HAP-1 (cell line): ENCODE data around the gene TXNRD2.

Source experiments
- DNase-seq, 2 experiments: peaks; one replicate each; pipeline ENCODE4 v3.0.0-alpha.2; 2016 to 2020; ENCODE audit warnings: low spot score in 2 of 2
- H3K27me3 ChIP-seq: fragments of 250-450 bp; sonication (Bioruptor Pico); 2 replicates; pipeline ENCODE4 v1.5.1; 2020; ENCODE audit warnings: low read depth, mild to moderate bottlenecking, moderate library complexity
- H3K36me3 ChIP-seq: fragments of 250-450 bp; sonication (Bioruptor Pico); replicated peaks from 2 replicates; pipeline ENCODE4 v1.5.1; 2020; ENCODE audit warnings: mild to moderate bottlenecking
- H3K4me1 ChIP-seq: fragments of 250-450 bp; sonication (Bioruptor Pico); 2 replicates; pipeline ENCODE4 v1.5.1; 2020; ENCODE audit warnings: mild to moderate bottlenecking
- H3K4me3 ChIP-seq: fragments of 250-450 bp; sonication (Bioruptor Pico); 2 replicates; pipeline ENCODE4 v1.5.1; 2020; ENCODE audit warnings: mild to moderate bottlenecking, moderate library complexity
- H3K9me3 ChIP-seq: fragments of 250-450 bp; sonication (Bioruptor Pico); 2 replicates; pipeline ENCODE4 v1.5.1; 2020; ENCODE audit warnings: mild to moderate bottlenecking, moderate library complexity
- in situ Hi-C: fragments of 300-500 bp; cut with MboI; formaldehyde crosslinking; loops from 3 replicates; pipeline ENCODE4 v1.14.3; 2020; ENCODE audit warnings: low sequenced_read_pairs, inconsistent platforms, mixed read lengths

TXNRD2 gene

DNA sequence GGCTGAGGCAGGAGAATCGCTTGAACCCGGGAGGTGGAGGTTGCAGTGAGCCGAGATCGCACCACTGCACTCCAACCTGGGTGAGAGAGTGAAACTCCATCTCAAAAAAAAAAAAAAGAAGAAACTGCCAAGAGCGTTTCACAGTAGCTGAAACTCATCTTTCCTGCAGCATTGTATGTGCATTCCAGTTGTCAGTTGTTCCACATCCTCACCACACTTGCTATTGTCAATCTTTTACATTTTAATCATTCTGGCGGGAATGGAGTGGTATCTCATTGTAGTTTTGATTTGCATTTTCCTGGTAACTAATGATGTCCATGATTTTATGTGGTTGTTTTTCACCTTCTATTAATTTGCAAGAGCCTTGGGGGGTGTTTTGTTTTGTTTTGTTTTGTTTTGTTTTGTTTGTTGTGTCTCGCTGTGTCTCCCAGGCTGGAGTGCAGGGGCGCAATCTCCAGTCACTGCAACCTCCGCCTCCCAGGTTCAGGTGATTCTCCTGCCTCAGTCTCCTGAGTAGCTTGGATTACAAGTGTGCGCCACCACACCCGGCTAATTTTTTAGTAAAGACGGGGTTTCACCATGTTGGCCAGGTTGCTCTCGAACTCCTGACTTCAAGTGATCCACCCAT, 78.9 kb downstream of the TXNRD2 start:
- H3K27me3 ChIP-seq: no peaks in the 10 kb centered on the region
- in situ Hi-C loops: loop anchor here (25.0 kb wide), 1 partner anchor 425 kb away; the partner anchor contains the start of genes C22orf39, HIRA and MRPL40
- no peak for DNase-seq
- H3K9me3 ChIP-seq: no peaks in the 10 kb centered on the region
- H3K36me3 ChIP-seq: peaks cover 2% of the 10 kb centered on the region; the same call in 1 of the 2 replicates
- H3K4me3 ChIP-seq: no peak overlapping the region
- H3K4me1 ChIP-seq: peaks cover 2% of the 10 kb centered on the region; the same call in 1 of the 2 replicates

DNA sequence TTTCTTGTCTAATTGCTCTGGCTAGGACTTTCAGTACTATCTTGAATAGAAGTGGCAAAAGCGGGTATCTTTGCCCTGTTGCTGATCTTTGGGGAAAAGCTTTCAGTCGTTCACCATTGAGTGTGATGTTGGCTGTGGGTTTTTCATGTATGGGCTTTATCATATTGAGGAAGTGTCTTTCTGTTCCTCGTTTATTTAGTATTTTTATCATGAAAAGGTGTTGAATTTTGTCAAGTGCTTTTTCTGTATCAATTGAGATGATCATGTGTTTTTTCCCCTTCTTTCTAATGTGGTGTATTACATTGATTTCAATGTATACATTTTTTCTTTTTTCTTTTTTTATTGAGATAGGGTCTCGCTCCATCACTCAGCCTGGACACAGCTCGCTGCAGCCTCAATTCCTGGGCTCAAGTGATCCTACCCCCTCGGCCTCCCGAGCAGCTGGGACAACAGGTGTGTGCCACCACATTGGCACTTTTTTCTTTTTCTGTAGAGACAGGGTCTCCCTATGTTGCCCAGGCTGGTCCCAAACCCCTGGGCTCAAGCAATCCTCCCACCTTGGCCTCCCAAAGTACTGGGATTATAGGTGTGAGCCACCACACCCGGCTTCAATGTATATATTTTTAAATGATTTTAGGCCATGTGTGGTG, 81.6 kb downstream of the TXNRD2 start:
- Histone ChIP-seq H3K9me3 (no peaks in the 10 kb centered on the region), H3K4me1 (peaks cover 8% of the 10 kb centered on the region), H3K4me3 (no peak overlapping the region), H3K36me3 (peaks cover 5% of the 10 kb centered on the region; the same call in 1 of the 2 replicates), H3K27me3 (no peaks in the 10 kb centered on the region)
- in situ Hi-C loops: loop anchor here (25.0 kb wide), 1 partner anchor 423 kb away; the partner anchor contains the start of genes C22orf39, HIRA and MRPL40
- DNase-seq: no peak

DNA sequence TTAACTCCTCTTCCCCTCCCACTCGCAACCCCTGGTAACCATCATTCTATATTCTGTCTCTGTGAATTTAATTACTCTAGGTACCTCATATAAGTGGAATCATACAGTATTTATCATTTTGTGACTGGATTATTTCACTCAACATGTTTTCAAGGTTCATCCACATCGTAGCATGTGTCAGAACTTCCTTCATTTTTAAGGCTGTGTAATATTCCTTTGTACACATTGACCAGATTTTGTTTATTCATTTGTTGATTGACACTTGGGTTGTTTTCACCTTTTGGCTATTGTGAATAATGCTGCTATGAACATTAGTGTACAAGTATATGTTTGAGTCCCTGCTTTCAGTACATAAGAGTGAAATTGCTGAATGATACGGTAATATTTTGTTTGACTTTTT, 84.2 kb downstream of the TXNRD2 start:
- no peak for DNase-seq
- Histone ChIP-seq H3K9me3 (no peaks in the 10 kb centered on the region), H3K27me3 (no peaks in the 10 kb centered on the region), H3K4me1 (peaks cover 12% of the 10 kb centered on the region), H3K4me3 (no peak overlapping the region), H3K36me3 (peaks cover 9% of the 10 kb centered on the region)
- in situ Hi-C loops: loop anchor here (25.0 kb wide), 1 partner anchor 420 kb away; the partner anchor contains the start of genes C22orf39, HIRA and MRPL40

DNA sequence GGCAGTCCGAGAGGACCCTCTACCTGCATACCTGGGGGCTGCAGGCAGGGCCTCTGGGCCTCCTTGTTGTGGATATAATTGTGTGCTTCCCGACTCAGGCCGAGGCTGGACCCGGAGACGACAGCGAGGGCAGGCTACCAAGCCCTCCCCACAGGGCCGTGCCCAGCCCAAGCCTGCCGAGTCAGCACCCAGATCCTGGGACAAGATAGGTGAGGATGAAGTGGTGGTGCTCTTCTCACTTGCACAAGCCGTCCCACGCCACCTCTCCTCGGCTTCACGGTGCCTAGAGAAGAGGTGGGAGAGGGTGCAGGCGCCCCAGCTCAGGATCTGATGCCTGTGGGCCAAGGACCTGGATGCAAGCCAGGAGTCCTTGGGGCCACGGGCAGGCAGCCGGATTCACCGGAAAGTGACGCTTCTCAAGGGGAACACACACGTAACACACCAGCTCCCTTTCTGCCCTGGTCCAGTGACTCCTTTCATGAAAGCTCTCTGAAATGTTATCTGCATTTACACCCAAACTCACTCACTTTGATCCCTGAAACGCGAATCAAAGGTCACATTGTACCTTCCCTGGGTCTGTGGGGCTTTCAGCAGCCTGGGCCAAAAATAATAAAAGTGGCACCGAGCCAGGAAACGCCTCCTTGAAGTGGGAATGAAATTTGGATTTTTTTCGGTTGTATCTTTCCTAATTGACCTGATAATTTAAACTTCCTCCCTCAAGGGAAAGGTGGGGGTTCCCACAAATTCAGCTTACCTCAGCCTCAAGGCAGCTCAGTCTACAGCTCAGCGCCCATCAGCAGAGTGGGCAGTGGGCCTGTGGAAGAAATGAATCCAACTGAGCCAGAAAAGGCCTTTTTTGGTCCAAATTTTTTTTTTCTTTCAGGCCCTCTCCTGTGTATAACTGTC, 85.9 kb downstream of the TXNRD2 start:
- Histone ChIP-seq H3K4me1 (peaks cover 12% of the 10 kb centered on the region), H3K36me3 (peaks cover 25% of the 10 kb centered on the region), H3K27me3 (no peaks in the 10 kb centered on the region), H3K9me3 (no peaks in the 10 kb centered on the region), H3K4me3 (peak overlapping the region; percentile 83)
- peak; percentile 49 to 74 for DNase-seq
- in situ Hi-C loops: loop anchor here (25.0 kb wide), 1 partner anchor 418 kb away; the partner anchor contains the start of genes C22orf39, HIRA and MRPL40

GRCh38 chr22:19854778-19855503, 86.7 kb downstream of the TXNRD2 start, which contains the start of the genes GNB1L and RTL10:
Gene GNB1L (minus strand): TSS chr22:19854874. CDS start chr22:19821355, 33,519 bp downstream.
Gene RTL10 (minus strand): TSS chr22:19854874. CDS start chr22:19852261, 2,613 bp downstream.
- no peaks in the 10 kb centered on the region for H3K27me3 ChIP-seq
- H3K4me3 ChIP-seq: peak within 1 kb of the TSS; percentile 83
- peaks cover 29% of the 10 kb centered on the region for H3K36me3 ChIP-seq
- DNase-seq: peak; percentile 95 to 97
- H3K4me1 ChIP-seq: peaks cover 12% of the 10 kb centered on the region
- no peaks in the 10 kb centered on the region for H3K9me3 ChIP-seq
- in situ Hi-C loops: loop anchor here (25.0 kb wide), 1 partner anchor 418 kb away; the partner anchor contains the start of genes C22orf39, HIRA and MRPL40

GRCh38 chr22:19853879-19854777, 87.5 kb downstream of the TXNRD2 start:
- DNase-seq: peak in 1 of 2 experiments; percentile 47
- Histone ChIP-seq H3K4me1 (peaks cover 12% of the 10 kb centered on the region), H3K27me3 (no peaks in the 10 kb centered on the region), H3K36me3 (peaks cover 34% of the 10 kb centered on the region), H3K9me3 (no peaks in the 10 kb centered on the region), H3K4me3 (peak overlapping the region; percentile 83)
- in situ Hi-C loops: loop anchor here (25.0 kb wide), 1 partner anchor 417 kb away; the partner anchor contains the start of genes C22orf39, HIRA and MRPL40

- Histone ChIP-seq H3K9me3 (no peaks in the 10 kb centered on the region), H3K36me3 (peaks cover 34% of the 10 kb centered on the region), H3K27me3 (no peaks in the 10 kb centered on the region), H3K4me3 (peak overlapping the region; percentile 83), H3K4me1 (peaks cover 12% of the 10 kb centered on the region)
- in situ Hi-C loops: loop anchor here (25.0 kb wide), 1 partner anchor 416 kb away; the partner anchor contains the start of genes C22orf39, HIRA and MRPL40
- DNase-seq: no peak
Observed at GRCh38 chr22:19853058-19853878, 88.3 kb downstream of the TXNRD2 start.

DNA sequence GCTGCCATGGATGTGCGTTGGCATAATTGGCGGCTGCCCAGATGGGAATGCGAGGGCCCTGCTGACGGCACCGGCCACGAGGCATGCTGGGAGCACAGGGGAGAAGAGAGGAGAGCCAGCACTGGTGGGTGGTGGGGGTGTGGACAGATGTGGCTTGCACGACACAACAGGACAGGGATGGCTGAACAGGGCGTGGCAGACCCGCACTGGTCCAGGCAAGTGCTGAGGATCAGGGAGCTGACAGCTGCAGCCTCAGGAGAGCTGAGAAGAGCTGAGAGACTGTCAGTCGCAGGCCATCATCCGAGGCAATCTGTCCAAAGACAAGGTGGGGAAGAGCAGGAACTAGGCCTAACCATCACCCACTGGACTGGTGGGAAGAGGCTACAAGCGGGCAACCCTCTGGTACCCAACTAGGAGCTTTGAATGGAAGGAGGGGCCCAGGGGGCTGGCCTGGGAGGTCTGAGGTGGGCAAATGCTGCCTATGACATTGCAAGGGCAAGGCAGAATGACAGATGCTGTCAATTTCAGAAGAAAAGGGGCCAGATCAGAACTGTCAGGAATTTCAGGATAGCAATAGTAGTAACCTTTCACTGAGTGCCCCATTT, 89.3 kb downstream of the TXNRD2 start:
- Histone ChIP-seq H3K27me3 (no peaks in the 10 kb centered on the region), H3K36me3 (peaks cover 32% of the 10 kb centered on the region), H3K4me3 (peak overlapping the region; percentile 83; the same call in 1 of the 2 replicates), H3K4me1 (peaks cover 10% of the 10 kb centered on the region; the same call in 1 of the 2 replicates), H3K9me3 (no peaks in the 10 kb centered on the region)
- in situ Hi-C loops: loop anchor here (25.0 kb wide), 1 partner anchor 415 kb away; the partner anchor contains the start of genes C22orf39, HIRA and MRPL40
- no peak for DNase-seq

- Histone ChIP-seq H3K27me3 (no peaks in the 10 kb centered on the region), H3K9me3 (no peaks in the 10 kb centered on the region), H3K36me3 (peaks cover 29% of the 10 kb centered on the region), H3K4me1 (peaks cover 10% of the 10 kb centered on the region; the same call in 1 of the 2 replicates), H3K4me3 (no peak overlapping the region)
- in situ Hi-C loops: loop anchor here (25.0 kb wide), 1 partner anchor 414 kb away; the partner anchor contains the start of genes C22orf39, HIRA and MRPL40
- DNase-seq: no peak
Observed at GRCh38 chr22:19851291-19852176, 90.1 kb downstream of the TXNRD2 start.

GRCh38 chr22:19850763-19851109, 90.9 kb downstream of the TXNRD2 start:
- in situ Hi-C loops: loop anchor here (25.0 kb wide), 1 partner anchor 413 kb away; the partner anchor contains the start of genes C22orf39, HIRA and MRPL40

More at GRCh38 chr22:19850763-19851109, 90.9 kb downstream of the TXNRD2 start:
- Histone ChIP-seq H3K4me3 (no peak overlapping the region), H3K27me3 (no peaks in the 10 kb centered on the region), H3K9me3 (no peaks in the 10 kb centered on the region), H3K36me3 (peaks cover 29% of the 10 kb centered on the region), H3K4me1 (peaks cover 4% of the 10 kb centered on the region; the same call in 1 of the 2 replicates)
- DNase-seq: no peak
